BE2C (cell line): ENCODE measurements around the gene GJB2.

Source experiments
- DNase-seq: peaks from one replicate; pipeline ENCODE4 v3.0.0-alpha.2; 2020
- H3K27me3 ChIP-seq: fragments of 250-450 bp; sonication (Bioruptor Pico); 2 replicates; pipeline ENCODE4 v1.5.1; 2020; ENCODE audit warnings: mild to moderate bottlenecking
- H3K36me3 ChIP-seq: fragments of 250-450 bp; sonication (Bioruptor Pico); 2 replicates; pipeline ENCODE4 v1.5.1; 2020; ENCODE audit warnings: mild to moderate bottlenecking
- H3K4me1 ChIP-seq: fragments of 250-450 bp; sonication (Bioruptor Pico); 2 replicates; pipeline ENCODE4 v1.5.1; 2020
- H3K4me3 ChIP-seq: 2 replicates; pipeline ENCODE4 v1.5.1; 2011; ENCODE audit warnings: low read depth, low read length
- H3K9me3 ChIP-seq: fragments of 250-450 bp; sonication (Bioruptor Pico); 2 replicates; pipeline ENCODE4 v1.5.1; 2020
- TF ChIP-seq, protein P1 (sequence below): IDR thresholded peaks from 2 replicates; pipeline ENCODE4 v1.5.1; 2012; ENCODE audit warnings: mild to moderate bottlenecking, low read depth, low read length

GJB2 gene

GRCh38 chr13:20230913-20231838 lies 38.4 kb upstream of the GJB2 start:
- H3K4me3 ChIP-seq: no peak overlapping the region
- no peaks in the 10 kb centered on the region for H3K9me3 ChIP-seq
- peaks cover 47% of the 10 kb centered on the region for H3K27me3 ChIP-seq
- DNase-seq: no peak
- H3K4me1 ChIP-seq: no peaks in the 10 kb centered on the region
- TF ChIP-seq, protein P1, sequence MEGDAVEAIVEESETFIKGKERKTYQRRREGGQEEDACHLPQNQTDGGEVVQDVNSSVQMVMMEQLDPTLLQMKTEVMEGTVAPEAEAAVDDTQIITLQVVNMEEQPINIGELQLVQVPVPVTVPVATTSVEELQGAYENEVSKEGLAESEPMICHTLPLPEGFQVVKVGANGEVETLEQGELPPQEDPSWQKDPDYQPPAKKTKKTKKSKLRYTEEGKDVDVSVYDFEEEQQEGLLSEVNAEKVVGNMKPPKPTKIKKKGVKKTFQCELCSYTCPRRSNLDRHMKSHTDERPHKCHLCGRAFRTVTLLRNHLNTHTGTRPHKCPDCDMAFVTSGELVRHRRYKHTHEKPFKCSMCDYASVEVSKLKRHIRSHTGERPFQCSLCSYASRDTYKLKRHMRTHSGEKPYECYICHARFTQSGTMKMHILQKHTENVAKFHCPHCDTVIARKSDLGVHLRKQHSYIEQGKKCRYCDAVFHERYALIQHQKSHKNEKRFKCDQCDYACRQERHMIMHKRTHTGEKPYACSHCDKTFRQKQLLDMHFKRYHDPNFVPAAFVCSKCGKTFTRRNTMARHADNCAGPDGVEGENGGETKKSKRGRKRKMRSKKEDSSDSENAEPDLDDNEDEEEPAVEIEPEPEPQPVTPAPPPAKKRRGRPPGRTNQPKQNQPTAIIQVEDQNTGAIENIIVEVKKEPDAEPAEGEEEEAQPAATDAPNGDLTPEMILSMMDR: no peak
- H3K36me3 ChIP-seq: no peaks in the 10 kb centered on the region

DNA sequence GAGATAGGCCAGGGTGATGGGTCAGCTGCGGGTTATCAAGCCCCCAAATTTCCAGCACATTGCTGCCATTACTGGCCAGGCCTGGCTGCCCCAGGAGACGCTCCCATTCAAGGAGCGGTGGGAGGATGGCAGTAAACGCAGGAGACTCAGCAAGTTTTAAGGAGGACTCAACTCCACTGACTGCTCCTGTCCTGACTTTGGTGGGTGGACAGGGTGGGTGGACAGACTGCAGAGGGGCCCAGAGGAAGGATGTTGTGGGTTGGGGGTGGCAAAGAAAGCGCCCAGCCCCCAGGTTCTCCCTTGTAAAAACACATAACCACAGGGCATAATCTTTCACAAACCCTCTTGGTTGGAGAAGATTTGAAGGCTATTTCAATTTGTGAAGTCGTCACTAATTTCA lies 35.0 kb upstream of the GJB2 start:
- Histone ChIP-seq H3K36me3 (no peaks in the 10 kb centered on the region), H3K4me3 (no peak overlapping the region), H3K27me3 (peaks cover 72% of the 10 kb centered on the region), H3K9me3 (no peaks in the 10 kb centered on the region), H3K4me1 (no peaks in the 10 kb centered on the region)
- no peak for DNase-seq
- TF ChIP-seq, protein P1: no peak

- Histone ChIP-seq H3K27me3 (peaks cover 72% of the 10 kb centered on the region), H3K9me3 (no peaks in the 10 kb centered on the region), H3K4me3 (no peak overlapping the region), H3K4me1 (no peaks in the 10 kb centered on the region), H3K36me3 (no peaks in the 10 kb centered on the region)
- DNase-seq: no peak
- TF ChIP-seq, protein P1: no peak
These were observed 34.5 kb upstream of the GJB2 start for GRCh38 chr13:20227288-20227687.

DNA sequence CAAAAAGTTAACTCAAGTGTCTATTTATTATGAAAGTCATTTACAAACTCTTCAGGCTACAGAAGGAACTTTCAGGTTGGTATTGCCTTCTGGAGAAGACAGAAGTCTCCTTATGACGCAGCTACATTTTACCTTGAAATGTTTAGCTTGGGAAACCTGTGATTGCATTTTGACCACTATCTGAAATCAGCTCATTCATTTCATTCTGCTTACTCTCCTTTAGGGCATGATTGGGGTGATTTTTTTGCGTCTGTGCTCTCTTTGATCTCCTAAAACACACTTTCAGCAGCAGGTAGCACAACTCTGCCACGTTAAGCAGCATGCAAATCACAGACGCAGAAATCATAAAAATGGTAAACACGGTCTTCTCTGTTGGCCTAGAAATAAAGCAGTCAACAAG lies 29.8 kb upstream of the GJB2 start:
- Histone ChIP-seq H3K27me3 (peaks cover 68% of the 10 kb centered on the region), H3K4me1 (no peaks in the 10 kb centered on the region), H3K9me3 (no peaks in the 10 kb centered on the region), H3K4me3 (no peak overlapping the region), H3K36me3 (no peaks in the 10 kb centered on the region)
- TF ChIP-seq, protein P1: no peak
- DNase-seq: no peak

- no peaks in the 10 kb centered on the region for H3K4me1 ChIP-seq
- no peak for DNase-seq
- H3K27me3 ChIP-seq: peaks cover 73% of the 10 kb centered on the region
- H3K9me3 ChIP-seq: no peaks in the 10 kb centered on the region
- TF ChIP-seq, protein P1: no peak
- no peaks in the 10 kb centered on the region for H3K36me3 ChIP-seq
- H3K4me3 ChIP-seq: no peak overlapping the region
These were observed 29.0 kb upstream of the GJB2 start for GRCh38 chr13:20221772-20222171.

GRCh38 chr13:20219577-20219976 lies 26.8 kb upstream of the GJB2 start:
- TF ChIP-seq, protein P1: no peak
- Histone ChIP-seq H3K4me3 (no peak overlapping the region), H3K4me1 (no peaks in the 10 kb centered on the region), H3K36me3 (no peaks in the 10 kb centered on the region), H3K9me3 (no peaks in the 10 kb centered on the region), H3K27me3 (peaks cover 71% of the 10 kb centered on the region)
- no peak for DNase-seq
